ENCODE data around the gene IGF2BP1. TPM values are rescaled to one million over a fixed set of nuclear protein-coding genes. Genes with fewer than 3 reads are reported as not detected.
A peak's percentile ranks its signal among the peaks of the same experiment; 100 is the strongest.

The IGF2BP1 gene
- total RNA-seq, 1 experiment from 2014 or later: 434 TPM

- Mint-ChIP-seq H3K36me3 (ENCODE audit: insufficient read depth in 1 of 3, low read depth in 3 of 3) (peaks cover 51 to 68% (median 62%) of the 10 kb centered on the region in 3 experiments), H3K4me3 (peak overlapping the region; percentile 41 to 80), H3K27me3 (ENCODE audit: low read depth) (no peaks in the 10 kb centered on the region), H3K9me3 (peaks cover 4% of the 10 kb centered on the region in 2 experiments; a peak in 3 of 5 replicates), H3K4me1 (peaks cover 59 to 64% of the 10 kb centered on the region in 2 experiments), H3K27ac (peak overlapping the region in 2 of 3 experiments; percentile 45 to 94; a peak in 3 of 7 replicates)
- Histone ChIP-seq H2AK5ac (ENCODE audit: insufficient read length, low read length) (no peak overlapping the region), H3K4me1 (ENCODE audit: insufficient read depth, low read length) (peaks cover 8% of the 10 kb centered on the region; the same call in 1 of the 2 replicates), H3K14ac (ENCODE audit: insufficient read depth, low read length) (no peak overlapping the region), H4K5ac (ENCODE audit: insufficient read length, low read depth, low read length) (no peak overlapping the region), H3K27me3 (ENCODE audit: insufficient read depth, low read length) (no peaks in the 10 kb centered on the region), H4K20me1 (ENCODE audit: control insufficient read depth, insufficient read depth, insufficient read length) (no peaks in the 10 kb centered on the region), H3K23me2 (ENCODE audit: insufficient read length, low read depth, low read length, poor library complexity, severe bottlenecking) (peaks cover 13% of the 10 kb centered on the region), H2BK120ac (ENCODE audit: low read depth, low read length, poor library complexity, severe bottlenecking) (no peak overlapping the region), H3K79me1 (ENCODE audit: insufficient read depth, low read depth, low read length, poor library complexity, severe bottlenecking) (peaks cover 7% of the 10 kb centered on the region), H3K79me2 (ENCODE audit: insufficient read depth, low read length) (peaks cover 79% of the 10 kb centered on the region), H3K56ac (ENCODE audit: insufficient read length, low read depth, low read length) (no peak overlapping the region), H3K9me3 (ENCODE audit: control insufficient read depth, low read depth, low read length) (no peaks in the 10 kb centered on the region), H2AFZ (ENCODE audit: low read length) (no peak overlapping the region), H3K27ac (ENCODE audit: insufficient read length, low read depth, low read length) (no peak overlapping the region), H3K23ac (ENCODE audit: insufficient read length, low read depth, low read length) (no peak overlapping the region), H3K4me2 (ENCODE audit: insufficient read depth, insufficient read length, low read length) (no peak overlapping the region), H2BK12ac (ENCODE audit: insufficient read length, low read depth, low read length) (no peak overlapping the region), H2BK15ac (ENCODE audit: low read depth, low read length) (no peak overlapping the region), H2BK20ac (ENCODE audit: low read depth, low read length, poor library complexity, severe bottlenecking) (no peak overlapping the region), H3T11ph (ENCODE audit: low read length) (no peak overlapping the region), H3K18ac (ENCODE audit: insufficient read length, low read depth, low read length) (no peak overlapping the region), H4K91ac (ENCODE audit: insufficient read length, low read depth, low read length) (no peak overlapping the region), H2BK5ac (ENCODE audit: insufficient read length, low read length) (no peak overlapping the region), H3K4ac (ENCODE audit: low read depth, low read length) (no peak overlapping the region), H4K8ac (replicated peaks; ENCODE audit: insufficient read length, low read depth, low read length) (no peak overlapping the region), H3K9ac (ENCODE audit: extremely low read depth, insufficient read length, low read length) (no peak overlapping the region)
- WGBS (ENCODE audit: extremely low coverage, insufficient read length, low lambda C conversion rate): no CpG with 5 or more reads among the region's 2 CpGs
- TF ChIP-seq CTCF (conservative IDR thresholded peaks at IDR 0.05): no peak
- no peak for DNase-seq
Measured at GRCh38 chr17:49002331-49002730, 5.1 kb downstream of the IGF2BP1 start.

Measured in H9 (cell line).